ENCODE data around the gene LRMDA. TPM values are rescaled to one million over a fixed set of nuclear protein-coding genes. Genes with fewer than 3 reads are reported as not detected.

Gene LRMDA
- total RNA-seq, 1 donor from 2014 or later = 6.3 TPM

DNA sequence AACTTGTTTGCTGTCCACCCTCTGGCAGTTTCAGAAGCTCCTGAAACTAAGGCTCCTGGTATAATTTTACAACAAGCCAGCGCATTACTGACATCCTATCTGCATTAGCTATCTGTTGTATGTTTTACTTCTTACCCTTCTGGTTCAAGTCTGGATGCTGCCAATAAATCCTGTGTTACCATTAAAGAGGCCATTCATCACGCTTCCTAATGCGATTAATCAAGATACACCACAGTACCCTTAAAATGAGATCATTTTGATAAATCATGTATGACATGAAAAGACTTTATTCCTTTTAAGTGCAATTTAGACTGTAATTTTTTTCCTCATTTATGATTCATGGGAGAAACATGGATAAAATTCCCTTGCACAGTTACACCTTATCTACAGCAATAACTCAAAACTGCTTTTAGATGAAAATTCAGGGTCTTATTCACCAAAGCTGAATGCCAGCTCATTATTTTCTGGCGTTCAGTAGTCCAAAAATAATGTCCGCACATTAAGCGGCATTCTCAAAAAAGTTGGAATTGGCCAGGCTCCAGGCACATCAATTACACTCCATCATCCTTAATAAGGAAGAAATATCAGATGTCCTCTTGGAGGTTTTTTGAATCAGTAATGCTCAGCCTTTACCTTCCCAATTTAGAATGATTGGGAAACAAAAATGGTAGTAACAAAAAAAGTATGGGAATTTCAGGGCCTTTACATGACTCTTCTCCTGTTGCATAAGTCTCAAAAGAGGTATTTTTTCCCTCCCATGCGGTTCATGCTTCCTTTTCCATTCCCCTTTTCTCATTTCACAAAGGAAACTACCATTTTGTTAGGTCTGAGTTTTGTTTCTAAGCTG, 878.5 kb downstream of the LRMDA start:
- DNase-seq = no peak

DNA sequence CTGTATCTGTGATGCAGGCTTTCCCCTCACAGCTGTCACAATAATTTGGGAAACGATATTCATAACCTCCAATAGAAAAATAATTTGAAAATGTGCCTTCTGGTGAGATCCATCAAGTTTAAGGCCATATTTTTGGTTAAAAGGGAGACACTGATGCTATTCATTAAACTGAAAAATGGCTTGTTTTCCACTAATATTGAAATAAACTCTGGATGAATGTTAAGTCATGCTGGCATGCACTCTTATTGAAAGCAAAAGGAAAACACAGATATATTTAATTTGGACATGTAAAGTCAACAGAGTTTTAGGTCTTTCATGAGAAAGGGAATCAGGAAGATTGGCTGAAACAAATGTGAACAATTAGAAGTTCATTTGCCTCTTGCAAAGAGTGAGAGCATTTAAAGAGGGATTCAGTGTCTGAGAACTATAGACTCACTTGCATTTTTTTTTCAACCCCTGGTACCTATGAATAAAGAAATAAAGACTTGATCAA, 879.2 kb downstream of the LRMDA start:
- DNase-seq = peak; percentile 10

DNA sequence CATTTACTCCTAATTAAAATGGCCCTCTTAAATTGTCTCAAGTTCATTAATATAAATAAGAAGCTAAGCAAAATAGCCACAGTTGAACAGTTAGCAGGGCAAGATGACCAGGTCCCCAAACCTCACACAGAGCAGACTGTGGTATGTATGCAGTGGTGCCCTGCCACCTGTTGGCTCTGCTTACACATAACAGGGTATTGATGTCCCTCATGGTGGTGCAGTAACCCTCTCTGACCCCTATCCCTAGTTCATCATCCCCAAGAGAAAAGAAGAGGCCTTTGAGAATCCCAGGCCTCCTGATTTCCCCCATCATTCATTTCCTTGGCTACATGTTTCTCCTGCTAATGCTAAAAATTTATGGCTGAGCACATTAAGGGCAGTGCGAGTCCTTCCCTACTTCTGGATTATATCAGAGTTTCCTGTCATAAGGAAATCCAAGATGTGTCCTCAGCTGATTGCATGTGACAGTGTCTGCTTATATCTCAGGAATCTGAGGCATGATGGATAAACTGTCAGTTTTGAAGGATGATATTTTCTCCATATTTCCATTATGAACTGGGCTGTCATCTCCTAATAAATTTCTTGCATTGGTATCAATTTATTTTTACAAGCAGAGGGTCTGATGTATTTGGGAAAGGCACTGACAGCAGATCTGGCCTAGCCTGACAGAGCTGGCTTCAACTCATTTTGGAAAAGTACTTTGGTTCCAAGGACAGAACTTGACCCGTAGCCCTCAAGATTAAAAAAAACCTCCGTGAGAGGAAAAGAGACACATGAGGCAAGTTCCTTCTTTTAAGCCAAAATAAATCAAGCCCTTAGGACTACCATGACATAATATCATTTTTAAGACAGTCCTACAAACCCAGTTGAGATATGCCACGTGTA, 880.6 kb downstream of the LRMDA start:
- peak; percentile 32 for DNase-seq

DNA sequence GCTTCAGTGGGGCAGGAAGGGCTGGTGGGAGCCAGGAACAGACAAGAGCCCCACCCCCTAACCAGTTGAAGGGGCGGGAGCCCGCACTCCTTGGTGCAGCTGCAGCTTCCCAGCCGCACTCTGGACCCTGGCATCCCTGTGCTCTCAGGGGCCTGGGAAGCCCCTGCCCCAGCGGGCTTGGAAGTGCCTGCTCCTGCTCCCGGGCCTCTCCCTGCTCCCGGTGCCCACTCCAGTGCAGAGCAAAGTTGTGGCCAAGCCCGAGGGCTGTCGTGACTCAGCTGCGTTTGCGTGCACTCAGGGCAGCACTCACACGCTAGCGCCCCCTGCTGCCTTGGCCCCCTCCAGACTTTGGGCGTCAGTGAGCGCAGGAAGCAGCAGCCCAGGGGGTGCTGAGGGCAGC, 883.8 kb downstream of the LRMDA start:
- no peak for DNase-seq

DNA sequence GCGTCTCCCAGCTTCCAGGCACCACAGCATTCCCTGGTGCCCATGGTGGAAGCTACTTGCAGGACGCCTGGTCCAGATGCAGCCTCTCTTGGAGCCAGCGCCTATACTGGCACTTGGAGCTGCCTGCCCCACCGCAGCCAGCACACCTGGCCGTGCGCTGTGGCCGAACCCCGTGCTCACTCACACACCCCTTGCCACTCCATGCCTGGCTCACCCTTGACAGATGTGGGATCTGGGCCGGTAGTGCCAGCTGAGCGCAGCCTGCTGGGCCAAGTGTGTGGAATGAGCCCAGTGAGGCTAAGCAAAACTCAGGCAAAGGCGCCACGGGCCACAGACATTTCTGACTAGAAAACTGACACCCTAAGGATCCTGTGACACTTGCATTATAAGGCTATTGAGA, 884.8 kb downstream of the LRMDA start:
- no peak for DNase-seq

DNA sequence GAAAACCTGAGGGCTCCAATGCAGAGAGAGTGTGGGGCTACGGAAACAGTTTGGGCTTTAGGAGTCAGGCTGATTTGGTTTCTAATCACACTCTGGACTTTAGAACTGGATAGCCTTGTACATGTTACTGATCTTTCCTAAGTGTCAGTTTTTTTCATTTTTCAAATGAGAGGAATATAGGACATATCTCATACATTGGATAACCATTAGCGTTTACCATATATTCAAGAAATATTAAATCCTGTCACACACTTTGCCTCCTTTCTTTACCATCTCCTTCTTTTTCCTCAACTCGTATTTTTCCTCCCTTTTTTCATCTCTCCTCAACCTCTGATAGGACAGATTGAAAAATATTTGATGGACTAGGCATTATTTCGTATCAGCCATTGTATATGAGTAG, 885.7 kb downstream of the LRMDA start:
- DNase-seq = no peak

DNA sequence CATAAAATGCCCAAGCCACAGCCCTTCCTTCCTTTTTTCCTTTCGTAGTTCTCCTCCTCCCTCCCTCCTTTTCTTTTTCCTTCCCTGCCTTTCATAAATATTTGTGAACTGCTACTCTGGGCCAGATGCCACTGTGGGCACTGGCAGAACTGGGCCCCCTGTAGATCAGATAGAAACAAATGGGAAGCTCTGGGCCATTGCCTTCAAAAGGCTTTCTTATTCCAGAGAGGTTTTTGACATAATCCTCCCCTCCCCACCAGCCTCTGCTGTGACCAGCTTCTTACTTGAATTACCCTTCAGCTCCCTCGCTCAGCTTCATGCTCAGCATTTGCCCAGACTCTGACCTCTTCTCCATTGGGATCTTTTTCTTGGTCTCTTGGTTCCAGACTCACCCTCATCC, 886.8 kb downstream of the LRMDA start:
- DNase-seq = no peak

DNA sequence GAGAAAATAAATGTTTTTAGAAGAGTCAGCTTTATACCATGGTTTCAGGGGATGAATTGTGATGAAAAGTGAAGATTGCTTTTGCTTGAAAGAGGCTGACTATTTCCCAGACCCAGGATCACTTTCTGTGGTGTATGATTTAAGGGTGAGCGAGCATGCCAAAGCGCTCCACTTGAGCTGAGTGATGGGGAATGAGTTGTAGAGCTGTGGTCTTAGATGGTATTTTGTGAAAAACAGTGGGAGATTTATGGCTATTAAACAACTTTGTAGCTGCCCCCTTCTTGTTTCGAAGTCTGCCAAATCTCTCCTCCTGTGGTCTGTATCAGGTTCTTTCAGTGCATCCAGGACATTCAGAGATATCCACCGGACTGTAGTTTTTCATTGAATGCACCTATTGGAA, 888.2 kb downstream of the LRMDA start:
- no peak for DNase-seq

DNA sequence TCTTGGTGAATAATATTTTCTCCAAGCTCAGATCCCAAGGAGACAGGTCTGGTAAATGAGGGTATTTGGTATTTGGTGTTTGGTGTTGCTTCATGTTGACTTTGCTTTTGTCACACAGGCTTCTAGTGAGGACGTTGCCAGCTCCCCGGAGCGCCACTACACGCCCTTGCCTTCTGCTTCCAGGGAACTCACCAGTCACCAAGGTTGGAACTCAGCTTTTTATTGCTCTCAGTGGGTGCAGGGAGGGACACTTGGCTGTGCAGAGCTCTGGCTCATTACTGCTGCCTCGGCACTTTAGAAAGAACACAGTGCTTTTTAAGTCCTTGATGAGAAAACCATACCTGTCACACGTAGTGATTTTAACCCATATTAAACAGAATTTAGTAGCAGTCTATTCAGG, 892.9 kb downstream of the LRMDA start:
- DNase-seq = no peak

DNA sequence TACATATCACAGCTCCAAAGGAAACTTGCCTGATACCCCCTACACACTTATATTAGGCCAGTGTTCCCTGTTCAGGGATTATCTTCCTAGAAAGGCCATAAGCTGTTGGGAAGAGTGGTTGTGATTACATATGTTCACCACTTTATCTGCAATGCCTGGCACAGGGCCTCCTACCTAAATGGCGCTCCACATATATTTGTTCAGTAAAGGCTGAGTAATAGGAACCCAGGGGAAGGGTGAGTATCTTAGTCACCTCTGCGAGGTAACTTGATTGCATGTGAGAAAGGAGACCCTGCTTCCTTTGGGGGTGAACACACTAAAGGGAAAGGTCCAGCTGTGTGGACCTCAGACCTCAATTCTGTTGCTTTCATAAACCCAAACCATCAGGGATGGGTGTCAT, 896.0 kb downstream of the LRMDA start:
- DNase-seq = no peak

DNA sequence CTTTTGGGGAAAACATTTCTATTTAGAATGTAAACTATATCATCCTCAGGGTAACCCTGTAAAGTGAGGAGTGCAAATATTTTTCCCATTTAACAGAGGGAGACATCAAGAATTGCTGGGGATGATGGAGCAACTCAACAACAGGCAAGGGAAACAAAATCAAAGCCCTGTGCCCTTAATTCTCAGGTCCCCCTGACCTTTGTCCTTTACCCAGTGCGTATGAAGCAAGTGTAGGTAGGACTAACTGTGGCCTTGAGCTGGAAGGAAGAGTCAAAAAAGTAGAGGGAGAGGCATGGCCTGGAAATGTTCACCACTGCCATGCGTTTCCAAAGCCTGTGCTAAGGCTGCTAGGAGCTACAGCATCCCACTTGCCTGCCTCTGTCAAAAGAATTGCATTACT, 896.9 kb downstream of the LRMDA start:
- no peak for DNase-seq

DNA sequence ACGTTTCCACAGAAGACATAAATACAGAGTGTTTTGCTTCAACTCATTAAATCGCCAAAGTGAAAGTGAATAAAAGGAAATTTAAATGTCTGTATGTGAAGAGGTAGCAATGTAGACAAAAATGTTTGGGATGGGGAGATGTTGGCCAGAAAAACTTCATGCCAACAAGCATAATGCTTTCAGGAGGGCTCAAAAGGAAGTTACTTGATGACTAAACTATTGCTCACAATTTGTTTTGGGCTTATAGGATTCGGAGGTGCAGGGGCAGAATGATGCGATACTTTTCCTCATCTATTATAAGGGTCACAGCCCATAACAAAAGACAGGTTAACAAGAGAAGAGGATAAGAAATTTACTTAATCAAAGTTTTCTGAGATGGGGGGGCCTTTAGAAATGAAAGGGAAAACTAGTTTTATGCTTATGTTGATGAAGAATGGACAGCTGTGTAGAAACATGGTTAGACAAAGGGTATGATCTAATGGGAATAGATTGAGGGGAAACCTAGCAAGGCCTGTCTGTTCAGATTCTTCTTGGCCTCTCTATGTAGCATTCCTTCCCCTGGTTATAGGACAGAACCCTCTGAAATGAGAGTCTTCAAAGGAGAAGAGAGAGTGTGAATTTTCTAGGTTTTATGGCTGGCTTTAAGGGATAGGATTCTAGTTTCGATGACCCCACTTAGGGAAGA, 898.6 kb downstream of the LRMDA start:
- no peak for DNase-seq

DNA sequence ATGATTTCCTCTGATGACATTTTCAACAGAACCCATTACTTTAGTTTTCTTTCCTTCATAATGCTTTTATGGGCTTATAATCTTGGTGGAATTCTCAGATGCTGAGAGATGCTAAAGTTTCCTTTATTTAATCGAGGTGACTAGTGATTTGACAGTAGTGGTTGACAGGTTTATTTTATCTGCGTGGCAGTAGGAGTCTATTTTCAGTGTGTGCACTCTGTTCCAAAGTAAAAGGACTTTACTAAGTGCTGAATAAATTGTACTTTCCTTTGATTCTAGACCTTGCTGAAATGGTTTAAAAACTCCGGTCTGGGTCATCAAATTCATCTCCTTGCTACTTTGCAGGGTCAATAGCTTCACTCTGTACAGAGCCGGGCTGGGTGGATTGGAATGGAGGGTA, 900.3 kb downstream of the LRMDA start:
- no peak for DNase-seq

DNA sequence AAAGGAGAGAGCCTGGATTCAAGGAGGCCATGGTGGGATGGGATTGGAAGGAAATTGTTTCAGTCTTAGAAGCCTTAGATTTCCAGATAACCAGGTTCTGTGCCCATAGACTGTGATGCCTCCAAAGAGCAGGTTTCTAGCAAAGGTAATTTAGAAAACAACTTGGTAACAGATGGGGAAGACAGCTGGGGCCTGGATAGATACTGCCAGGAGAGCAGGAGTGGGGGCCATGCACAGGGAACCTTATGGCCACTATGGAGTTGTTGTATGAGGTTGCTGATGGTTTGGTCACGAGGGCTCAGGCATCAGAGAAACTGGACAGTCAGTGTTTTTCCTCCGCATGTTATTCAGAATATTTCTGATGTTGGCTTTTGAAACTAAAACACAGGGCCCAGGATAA, 901.9 kb downstream of the LRMDA start:
- DNase-seq = no peak

DNA sequence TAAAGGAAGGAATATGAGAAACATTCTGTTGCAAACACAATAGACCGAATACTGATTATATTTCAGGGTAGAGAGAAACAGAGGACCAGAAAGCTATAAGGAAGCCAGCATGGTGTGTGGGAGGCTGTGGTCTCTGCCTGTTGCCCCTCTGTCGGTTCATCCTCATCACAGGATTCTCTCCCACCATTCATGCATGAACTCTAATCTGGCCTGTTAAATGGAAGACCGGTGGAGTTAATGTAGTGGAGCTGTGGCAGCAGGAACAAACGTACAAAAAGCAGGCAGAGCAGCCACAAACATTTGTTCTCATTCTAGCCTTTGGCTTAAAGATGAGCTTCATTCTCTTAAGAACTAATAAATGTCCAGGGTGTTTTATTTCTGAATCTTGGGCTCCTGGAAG, 902.4 kb downstream of the LRMDA start:
- DNase-seq = no peak

DNA sequence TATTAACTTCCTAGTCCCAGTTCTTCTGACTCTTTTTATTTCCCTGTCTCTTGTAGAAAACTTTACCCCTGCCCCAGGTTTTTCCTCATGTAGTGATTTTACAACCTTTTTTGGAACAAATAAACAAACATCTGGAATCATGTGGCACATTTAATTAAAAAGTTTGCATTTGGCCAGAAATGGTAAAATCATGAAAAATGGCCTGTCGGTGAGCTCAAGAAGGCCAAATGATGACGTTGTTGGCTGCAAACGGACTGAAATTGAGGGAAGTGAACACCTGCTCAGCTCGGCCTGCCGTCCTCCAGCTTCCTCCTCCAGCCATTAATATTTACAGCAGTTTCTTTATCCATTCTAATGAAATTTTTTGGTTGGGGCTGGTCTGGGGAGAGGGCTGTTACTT, 902.8 kb downstream of the LRMDA start:
- peak; percentile 84 for DNase-seq

DNA sequence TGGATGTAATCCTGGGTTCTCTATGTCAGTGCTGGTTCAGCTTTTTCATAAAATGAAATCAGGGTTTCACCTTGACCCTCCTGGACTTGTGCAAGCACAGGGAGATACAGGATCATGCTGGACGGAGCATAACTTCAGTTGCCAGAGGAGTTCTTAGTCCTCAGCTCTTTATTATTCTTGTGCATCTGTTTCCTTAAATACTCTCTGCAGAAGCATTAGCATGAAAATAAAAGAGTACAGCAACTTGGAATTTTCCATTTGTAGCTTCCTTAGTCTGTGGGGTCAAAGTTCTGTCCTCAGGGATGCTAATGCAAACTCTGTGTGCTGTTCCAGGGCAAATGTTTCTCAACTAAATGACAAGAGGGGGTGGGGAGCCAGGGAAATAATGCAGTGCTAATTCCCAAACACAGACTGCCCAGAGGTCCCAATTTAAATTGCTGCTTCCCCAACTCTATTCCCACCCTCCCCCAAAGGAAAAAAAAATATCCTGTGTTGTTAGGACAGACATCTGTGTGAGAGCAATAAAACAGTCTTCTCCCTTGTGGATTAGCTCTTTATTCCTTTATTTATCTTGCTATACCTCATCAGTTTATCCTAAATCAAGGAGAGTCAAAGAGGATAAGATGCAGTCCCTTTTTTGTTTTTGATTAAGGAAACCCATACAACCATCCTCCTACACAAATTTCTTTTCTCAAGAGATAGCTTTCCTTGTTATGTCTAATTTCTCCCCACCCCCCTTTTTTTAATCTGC, 905.0 kb downstream of the LRMDA start:
- DNase-seq = peak; percentile 91

DNA sequence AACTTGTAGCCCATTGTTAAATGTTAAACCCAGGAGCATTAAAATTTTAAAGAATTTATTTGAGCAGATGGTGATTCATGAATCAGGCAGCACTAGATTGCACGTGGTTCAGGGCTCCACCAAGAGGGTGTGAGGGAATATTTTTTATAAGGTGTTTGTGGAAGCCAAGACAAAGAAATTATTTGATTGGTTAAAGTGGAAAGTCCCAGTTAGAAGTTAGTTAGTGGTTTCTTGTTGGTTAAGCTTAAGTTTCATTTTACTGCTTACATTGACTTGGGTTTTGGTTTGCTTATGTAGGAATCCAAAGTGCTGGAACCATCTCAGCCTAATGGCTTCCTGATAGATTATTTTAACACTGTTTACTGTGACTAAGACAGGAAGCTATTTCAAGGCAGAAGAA, 906.2 kb downstream of the LRMDA start:
- no peak for DNase-seq

DNA sequence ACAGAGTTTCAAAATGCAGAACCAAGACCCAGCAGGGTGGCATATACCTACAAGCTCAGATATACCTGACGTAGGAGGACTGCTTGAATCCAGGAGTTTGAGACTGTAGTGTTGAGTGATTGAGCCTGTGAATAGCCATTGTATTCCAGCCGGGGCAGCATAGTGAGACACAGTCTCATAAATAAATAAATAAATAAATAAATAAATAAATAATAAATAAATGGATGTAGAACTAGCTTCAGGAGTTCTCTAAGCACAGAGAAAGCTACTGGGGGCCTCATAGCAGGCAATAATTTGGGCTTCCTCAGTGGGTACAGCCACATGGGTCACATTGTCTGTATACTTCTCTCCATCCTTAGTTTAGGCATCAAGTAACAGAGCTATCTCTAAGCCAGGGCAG, 906.8 kb downstream of the LRMDA start:
- no peak for DNase-seq

DNA sequence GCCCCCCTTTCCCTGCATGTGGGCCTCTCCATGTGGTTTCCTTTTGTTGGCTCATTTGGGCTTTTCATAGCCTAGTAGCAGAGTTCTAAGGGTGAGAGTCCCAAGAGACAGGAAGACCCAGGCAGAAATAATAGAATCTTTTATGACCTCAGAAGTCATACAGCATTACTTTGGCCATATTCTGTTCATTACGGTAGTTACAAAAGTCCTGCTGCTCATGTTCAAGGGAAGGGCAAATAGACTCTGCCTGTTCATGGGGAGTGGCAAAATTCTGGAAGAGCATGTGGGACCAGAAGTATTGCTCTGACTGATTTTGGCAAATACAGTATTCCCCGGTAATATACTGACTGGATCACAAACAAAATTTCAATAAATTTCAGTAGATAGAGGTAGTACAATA, 910.3 kb downstream of the LRMDA start:
- no peak for DNase-seq

DNA sequence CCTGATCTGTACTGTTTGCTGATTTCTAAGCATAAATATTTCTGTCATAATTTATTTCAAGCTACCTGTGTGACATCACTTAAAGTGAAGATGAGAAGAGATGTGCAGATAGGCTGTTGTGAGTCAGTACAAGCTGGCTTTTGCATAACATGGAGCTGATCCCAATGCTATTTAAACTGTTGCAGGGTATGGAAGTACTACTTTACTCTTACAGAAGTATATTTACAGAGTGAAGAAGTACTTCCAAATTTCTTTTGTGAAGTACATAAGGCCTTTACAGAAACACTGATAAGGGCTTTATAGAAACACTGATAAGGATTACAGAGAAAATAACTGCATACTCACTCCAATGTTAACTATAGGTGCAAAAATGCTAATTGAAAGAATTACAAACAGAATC, 911.6 kb downstream of the LRMDA start:
- no peak for DNase-seq

DNA sequence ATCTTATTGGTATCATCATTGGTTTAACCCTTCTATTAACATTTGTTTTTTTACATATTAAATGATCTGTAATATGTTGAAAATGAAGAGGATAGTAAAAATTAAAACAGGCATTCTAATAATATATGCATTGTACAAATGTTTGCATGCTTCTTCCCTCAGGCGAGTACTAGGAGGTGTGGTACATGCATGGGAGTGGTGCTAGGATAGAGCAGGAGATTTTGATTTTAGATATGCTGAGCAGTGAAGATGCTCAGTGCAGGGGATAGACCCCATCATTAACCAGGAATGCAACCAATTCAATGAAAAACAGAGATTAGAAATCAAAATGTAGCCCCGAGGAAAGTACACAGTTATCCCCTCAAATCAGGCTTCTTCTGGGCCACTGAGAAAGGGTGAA, 916.4 kb downstream of the LRMDA start:
- DNase-seq = no peak
